Progenitor cell of endocrine pancreas (in vitro differentiated cells): ENCODE measurements around the gene RIBC1. TPM values are rescaled to one million over a fixed set of nuclear protein-coding genes. Genes with fewer than 3 reads are reported as not detected.

Experiments
- DNase-seq: peaks from one replicate; pipeline ENCODE4 v3.0.0; 2021; ENCODE audit warnings: low spot score; ENCODE audit not compliant: unreplicated experiment
- H3K27ac Mint-ChIP-seq: 2 replicates; pipeline ENCODE4 v1.8.0; 2021; ENCODE audit warnings: mild to moderate bottlenecking, moderate library complexity, mixed read lengths
- H3K27me3 Mint-ChIP-seq: 2 replicates; pipeline ENCODE4 v1.8.0; 2021; ENCODE audit warnings: mixed read lengths
- H3K36me3 Mint-ChIP-seq: 2 replicates; pipeline ENCODE4 v1.8.0; 2022; ENCODE audit warnings: mixed read lengths; ENCODE audit not compliant: insufficient read depth
- H3K4me1 Mint-ChIP-seq: 2 replicates; pipeline ENCODE4 v1.8.0; 2021; ENCODE audit warnings: low read depth, mixed read lengths
- H3K4me3 Mint-ChIP-seq: 2 replicates; pipeline ENCODE4 v1.8.0; 2021; ENCODE audit warnings: low read depth, mild to moderate bottlenecking, moderate library complexity, mixed read lengths
- H3K9me3 Mint-ChIP-seq: 2 replicates; pipeline ENCODE4 v1.8.0; 2021; ENCODE audit warnings: low read depth, mixed read lengths
- CTCF ChIP-seq: fragments of 200-600 bp; sonication (generic); IDR thresholded peaks from one replicate; pipeline ENCODE4 v1.5.0; 2021; ENCODE audit warnings: antibody characterized with exemption, mild to moderate bottlenecking; ENCODE audit not compliant: unreplicated experiment
- total RNA-seq: library from RNA; stranded (reverse); gene quantifications from 2 replicates; pipeline ENCODE4 v1.2.1, GENCODE V29; 2021

Gene RIBC1
- total RNA-seq, 1 donor from 2014 or later: 3.4 TPM

GRCh38 chrX:53377464-53377863, 45.2 kb upstream of the RIBC1 start:
- H3K36me3 Mint-ChIP-seq: peaks cover 21% of the 10 kb centered on the region
- no peak for DNase-seq
- H3K9me3 Mint-ChIP-seq: peaks cover 28% of the 10 kb centered on the region
- no peak overlapping the region for H3K27ac Mint-ChIP-seq
- TF ChIP-seq CTCF: no peak
- H3K4me3 Mint-ChIP-seq: no peak overlapping the region
- no peaks in the 10 kb centered on the region for H3K4me1 Mint-ChIP-seq
- H3K27me3 Mint-ChIP-seq: no peaks in the 10 kb centered on the region

GRCh38 chrX:53379008-53379710, 43.5 kb upstream of the RIBC1 start:
- H3K27ac Mint-ChIP-seq: no peak overlapping the region
- H3K36me3 Mint-ChIP-seq: peaks cover 19% of the 10 kb centered on the region
- peaks cover 8% of the 10 kb centered on the region for H3K4me1 Mint-ChIP-seq
- no peaks in the 10 kb centered on the region for H3K27me3 Mint-ChIP-seq
- H3K4me3 Mint-ChIP-seq: no peak overlapping the region
- no peak for DNase-seq
- TF ChIP-seq CTCF: no peak
- peaks cover 28% of the 10 kb centered on the region for H3K9me3 Mint-ChIP-seq

GRCh38 chrX:53379747-53380146, 42.9 kb upstream of the RIBC1 start:
- peaks cover 22% of the 10 kb centered on the region for H3K9me3 Mint-ChIP-seq
- H3K4me3 Mint-ChIP-seq: no peak overlapping the region
- TF ChIP-seq CTCF: no peak
- no peak overlapping the region for H3K27ac Mint-ChIP-seq
- H3K27me3 Mint-ChIP-seq: no peaks in the 10 kb centered on the region
- peaks cover 17% of the 10 kb centered on the region for H3K36me3 Mint-ChIP-seq
- H3K4me1 Mint-ChIP-seq: peaks cover 10% of the 10 kb centered on the region
- no peak for DNase-seq

- peaks cover 16% of the 10 kb centered on the region for H3K36me3 Mint-ChIP-seq
- no peaks in the 10 kb centered on the region for H3K27me3 Mint-ChIP-seq
Observed at GRCh38 chrX:53383376-53384076, 39.1 kb upstream of the RIBC1 start.

More at GRCh38 chrX:53383376-53384076, 39.1 kb upstream of the RIBC1 start:
- TF ChIP-seq CTCF: no peak
- Mint-ChIP-seq H3K4me1 (peaks cover 10% of the 10 kb centered on the region), H3K27ac (peak overlapping the region; percentile 84), H3K9me3 (peaks cover 22% of the 10 kb centered on the region), H3K4me3 (no peak overlapping the region)
- DNase-seq: no peak
